HepG2 (cell line): ENCODE data around the gene LTBR. TPM values are rescaled to one million over a fixed set of nuclear protein-coding genes. Genes with fewer than 3 reads are reported as not detected.

Experiments used
- MEF2D ChIP-seq: sonication (generic); formaldehyde crosslinking; IDR thresholded peaks from 2 replicates; pipeline ENCODE4 v1.5.1; 2020; ENCODE audit warnings: mild to moderate bottlenecking, missing genetic modification reagents
- NRL ChIP-seq: sonication (generic); formaldehyde crosslinking; IDR thresholded peaks from 2 replicates; pipeline ENCODE4 v1.5.0; 2020; ENCODE audit warnings: missing genetic modification reagents, mild to moderate bottlenecking, moderate library complexity, borderline replicate concordance
- PHF20 ChIP-seq: sonication (generic); formaldehyde crosslinking; IDR thresholded peaks from 2 replicates; pipeline ENCODE4 v1.5.0; 2020; ENCODE audit warnings: mild to moderate bottlenecking, missing genetic modification reagents
- PRPF4 ChIP-seq: fragments of 200-400 bp; formaldehyde crosslinking; IDR thresholded peaks from 2 replicates; pipeline ENCODE4 v1.6.1; 2016; ENCODE audit warnings: low read length, low read depth; ENCODE audit not compliant: poor library complexity, severe bottlenecking
- RELA ChIP-seq: sonication (generic); formaldehyde crosslinking; IDR thresholded peaks from 2 replicates; pipeline ENCODE4 v1.4.0; 2020; ENCODE audit warnings: missing genetic modification reagents
- SRY ChIP-seq: sonication (generic); formaldehyde crosslinking; IDR thresholded peaks from 2 replicates; pipeline ENCODE4 v1.8.0; 2022; ENCODE audit warnings: mild to moderate bottlenecking, missing genetic modification reagents
- ZFP36L1 ChIP-seq: sonication (generic); formaldehyde crosslinking; IDR thresholded peaks from 2 replicates; pipeline ENCODE4 v1.8.0; 2022; ENCODE audit warnings: mild to moderate bottlenecking, missing genetic modification reagents, moderate library complexity
- polyA plus RNA-seq, 8 experiments: library from polyadenylated mRNA; depleted of rRNA in 3 of 8; stranded (reverse) in 7 of 8; unstranded in 1 of 8; fragments of >200 nt; fragmentation: Illumina TruSeq in 4 of 8; extraction: Trizol in 4 of 8; gene quantifications; 2 replicates each; pipeline versions ENCODE4 v1.2.1 to v1.2.3, GENCODE V29; 2011 to 2016; ENCODE audit warnings: low read depth in 4 of 8, missing spikeins in 1 of 8, mixed read lengths in 1 of 8; ENCODE audit not compliant: insufficient read depth in 1 of 8
- total RNA-seq, 5 experiments: library from RNA; depleted of rRNA; stranded (reverse); fragments of >200 nt; fragmentation: Illumina TruSeq; extraction: Trizol; gene quantifications; 2 replicates each; pipeline ENCODE4 v1.2.3, GENCODE V29; 2016; ENCODE audit warnings: low read depth in 1 of 5
- TF ChIP-seq, protein P1 (sequence below): sonication (generic); formaldehyde crosslinking; IDR thresholded peaks from 2 replicates; pipeline ENCODE4 v1.5.0; 2020; ENCODE audit warnings: mild to moderate bottlenecking, missing genetic modification reagents
- TF ChIP-seq, protein P2 (sequence below): sonication (generic); formaldehyde crosslinking; IDR thresholded peaks from 2 replicates; pipeline ENCODE4 v1.4.0; 2020; ENCODE audit warnings: missing genetic modification reagents
- TF ChIP-seq, protein P3 (sequence below), 2 experiments: fragments of 450-650 bp in 1 of 2; sonication (generic) in 1 of 2; formaldehyde crosslinking in 1 of 2; IDR thresholded peaks; 2 replicates each; pipeline versions ENCODE4 v1.6.1 to v1.8.0; 2016 to 2022; ENCODE audit warnings: antibody characterized with exemption in 1 of 2, mild to moderate bottlenecking in 1 of 2, missing genetic modification reagents in 1 of 2
- TF ChIP-seq, protein P4 (sequence below): sonication (generic); formaldehyde crosslinking; IDR thresholded peaks from 2 replicates; pipeline ENCODE4 v1.5.1; 2020; ENCODE audit warnings: mild to moderate bottlenecking, missing genetic modification reagents, moderate library complexity
- TF ChIP-seq, protein P5 (sequence below): sonication (generic); formaldehyde crosslinking; IDR thresholded peaks from 2 replicates; pipeline ENCODE4 v1.5.1; 2020; ENCODE audit warnings: mild to moderate bottlenecking, moderate library complexity, missing genetic modification reagents

Gene LTBR
- total and polyA plus RNA-seq, 2 of the 13 experiments (the other 11 are each of a cell fraction or from before 2014, with no cell fraction given), result 31.4 to 34.8 TPM

DNA sequence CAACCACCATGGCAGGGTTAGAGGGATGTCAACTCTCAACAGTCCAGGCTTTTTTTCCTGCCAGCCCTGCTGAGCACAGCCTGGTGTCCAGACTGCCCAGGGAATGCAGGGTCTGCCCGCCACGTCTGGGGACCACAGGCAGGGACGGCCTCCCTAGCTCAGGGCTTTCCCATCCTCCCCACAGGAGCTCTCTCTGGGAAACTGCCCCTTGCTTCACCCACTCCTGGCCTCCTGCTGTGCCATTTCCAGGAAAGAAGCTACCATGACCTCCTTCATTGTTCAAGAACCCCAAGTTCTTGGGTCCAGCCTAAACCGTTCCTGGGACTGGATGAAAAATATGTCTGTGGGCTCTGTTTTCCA, 13.4 kb upstream of the LTBR start (continued):
- TF ChIP-seq, protein P1, sequence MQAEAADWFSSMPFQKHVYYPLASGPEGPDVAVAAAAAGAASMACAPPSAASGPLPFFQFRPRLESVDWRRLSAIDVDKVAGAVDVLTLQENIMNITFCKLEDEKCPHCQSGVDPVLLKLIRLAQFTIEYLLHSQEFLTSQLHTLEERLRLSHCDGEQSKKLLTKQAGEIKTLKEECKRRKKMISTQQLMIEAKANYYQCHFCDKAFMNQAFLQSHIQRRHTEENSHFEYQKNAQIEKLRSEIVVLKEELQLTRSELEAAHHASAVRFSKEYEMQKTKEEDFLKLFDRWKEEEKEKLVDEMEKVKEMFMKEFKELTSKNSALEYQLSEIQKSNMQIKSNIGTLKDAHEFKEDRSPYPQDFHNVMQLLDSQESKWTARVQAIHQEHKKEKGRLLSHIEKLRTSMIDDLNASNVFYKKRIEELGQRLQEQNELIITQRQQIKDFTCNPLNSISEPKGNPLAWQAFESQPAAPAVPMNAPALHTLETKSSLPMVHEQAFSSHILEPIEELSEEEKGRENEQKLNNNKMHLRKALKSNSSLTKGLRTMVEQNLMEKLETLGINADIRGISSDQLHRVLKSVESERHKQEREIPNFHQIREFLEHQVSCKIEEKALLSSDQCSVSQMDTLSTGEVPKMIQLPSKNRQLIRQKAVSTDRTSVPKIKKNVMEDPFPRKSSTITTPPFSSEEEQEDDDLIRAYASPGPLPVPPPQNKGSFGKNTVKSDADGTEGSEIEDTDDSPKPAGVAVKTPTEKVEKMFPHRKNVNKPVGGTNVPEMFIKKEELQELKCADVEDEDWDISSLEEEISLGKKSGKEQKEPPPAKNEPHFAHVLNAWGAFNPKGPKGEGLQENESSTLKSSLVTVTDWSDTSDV, result 0 out of 2 replicates have a peak, but pooled peaks have one; percentile 20
- TF ChIP-seq MEF2D (CRISPR knock-in tag), result 0 out of 2 replicates have a peak, but pooled peaks have one; percentile 17
- TF ChIP-seq, protein P2, sequence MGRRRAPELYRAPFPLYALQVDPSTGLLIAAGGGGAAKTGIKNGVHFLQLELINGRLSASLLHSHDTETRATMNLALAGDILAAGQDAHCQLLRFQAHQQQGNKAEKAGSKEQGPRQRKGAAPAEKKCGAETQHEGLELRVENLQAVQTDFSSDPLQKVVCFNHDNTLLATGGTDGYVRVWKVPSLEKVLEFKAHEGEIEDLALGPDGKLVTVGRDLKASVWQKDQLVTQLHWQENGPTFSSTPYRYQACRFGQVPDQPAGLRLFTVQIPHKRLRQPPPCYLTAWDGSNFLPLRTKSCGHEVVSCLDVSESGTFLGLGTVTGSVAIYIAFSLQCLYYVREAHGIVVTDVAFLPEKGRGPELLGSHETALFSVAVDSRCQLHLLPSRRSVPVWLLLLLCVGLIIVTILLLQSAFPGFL (CRISPR knock-in tag), result no peak
- 0 out of 2 replicates have a peak, but pooled peaks have one; percentile 9 for TF ChIP-seq ZFP36L1
- TF ChIP-seq, protein P3, sequence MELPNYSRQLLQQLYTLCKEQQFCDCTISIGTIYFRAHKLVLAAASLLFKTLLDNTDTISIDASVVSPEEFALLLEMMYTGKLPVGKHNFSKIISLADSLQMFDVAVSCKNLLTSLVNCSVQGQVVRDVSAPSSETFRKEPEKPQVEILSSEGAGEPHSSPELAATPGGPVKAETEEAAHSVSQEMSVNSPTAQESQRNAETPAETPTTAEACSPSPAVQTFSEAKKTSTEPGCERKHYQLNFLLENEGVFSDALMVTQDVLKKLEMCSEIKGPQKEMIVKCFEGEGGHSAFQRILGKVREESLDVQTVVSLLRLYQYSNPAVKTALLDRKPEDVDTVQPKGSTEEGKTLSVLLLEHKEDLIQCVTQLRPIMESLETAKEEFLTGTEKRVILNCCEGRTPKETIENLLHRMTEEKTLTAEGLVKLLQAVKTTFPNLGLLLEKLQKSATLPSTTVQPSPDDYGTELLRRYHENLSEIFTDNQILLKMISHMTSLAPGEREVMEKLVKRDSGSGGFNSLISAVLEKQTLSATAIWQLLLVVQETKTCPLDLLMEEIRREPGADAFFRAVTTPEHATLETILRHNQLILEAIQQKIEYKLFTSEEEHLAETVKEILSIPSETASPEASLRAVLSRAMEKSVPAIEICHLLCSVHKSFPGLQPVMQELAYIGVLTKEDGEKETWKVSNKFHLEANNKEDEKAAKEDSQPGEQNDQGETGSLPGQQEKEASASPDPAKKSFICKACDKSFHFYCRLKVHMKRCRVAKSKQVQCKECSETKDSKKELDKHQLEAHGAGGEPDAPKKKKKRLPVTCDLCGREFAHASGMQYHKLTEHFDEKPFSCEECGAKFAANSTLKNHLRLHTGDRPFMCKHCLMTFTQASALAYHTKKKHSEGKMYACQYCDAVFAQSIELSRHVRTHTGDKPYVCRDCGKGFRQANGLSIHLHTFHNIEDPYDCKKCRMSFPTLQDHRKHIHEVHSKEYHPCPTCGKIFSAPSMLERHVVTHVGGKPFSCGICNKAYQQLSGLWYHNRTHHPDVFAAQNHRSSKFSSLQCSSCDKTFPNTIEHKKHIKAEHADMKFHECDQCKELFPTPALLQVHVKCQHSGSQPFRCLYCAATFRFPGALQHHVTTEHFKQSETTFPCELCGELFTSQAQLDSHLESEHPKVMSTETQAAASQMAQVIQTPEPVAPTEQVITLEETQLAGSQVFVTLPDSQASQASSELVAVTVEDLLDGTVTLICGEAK (IDR thresholded peaks at IDR 0.05), result no peak
- TF ChIP-seq, protein P3 (CRISPR knock-in tag; IDR thresholded peaks at IDR 0.05), result 0 out of 2 replicates have a peak, but pooled peaks have one; percentile 50
- peak; percentile 55; the same call in 1 of the 2 replicates for TF ChIP-seq SRY
- TF ChIP-seq PHF20 (CRISPR knock-in tag), result 0 out of 2 replicates have a peak, but pooled peaks have one; percentile 33
- TF ChIP-seq, protein P4, sequence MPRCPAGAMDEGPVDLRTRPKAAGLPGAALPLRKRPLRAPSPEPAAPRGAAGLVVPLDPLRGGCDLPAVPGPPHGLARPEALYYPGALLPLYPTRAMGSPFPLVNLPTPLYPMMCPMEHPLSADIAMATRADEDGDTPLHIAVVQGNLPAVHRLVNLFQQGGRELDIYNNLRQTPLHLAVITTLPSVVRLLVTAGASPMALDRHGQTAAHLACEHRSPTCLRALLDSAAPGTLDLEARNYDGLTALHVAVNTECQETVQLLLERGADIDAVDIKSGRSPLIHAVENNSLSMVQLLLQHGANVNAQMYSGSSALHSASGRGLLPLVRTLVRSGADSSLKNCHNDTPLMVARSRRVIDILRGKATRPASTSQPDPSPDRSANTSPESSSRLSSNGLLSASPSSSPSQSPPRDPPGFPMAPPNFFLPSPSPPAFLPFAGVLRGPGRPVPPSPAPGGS, result peak; percentile 54; the same call in 1 of the 2 replicates
- TF ChIP-seq NRL, result peak; percentile 52; the same call in 1 of the 2 replicates
- TF ChIP-seq, protein P5, sequence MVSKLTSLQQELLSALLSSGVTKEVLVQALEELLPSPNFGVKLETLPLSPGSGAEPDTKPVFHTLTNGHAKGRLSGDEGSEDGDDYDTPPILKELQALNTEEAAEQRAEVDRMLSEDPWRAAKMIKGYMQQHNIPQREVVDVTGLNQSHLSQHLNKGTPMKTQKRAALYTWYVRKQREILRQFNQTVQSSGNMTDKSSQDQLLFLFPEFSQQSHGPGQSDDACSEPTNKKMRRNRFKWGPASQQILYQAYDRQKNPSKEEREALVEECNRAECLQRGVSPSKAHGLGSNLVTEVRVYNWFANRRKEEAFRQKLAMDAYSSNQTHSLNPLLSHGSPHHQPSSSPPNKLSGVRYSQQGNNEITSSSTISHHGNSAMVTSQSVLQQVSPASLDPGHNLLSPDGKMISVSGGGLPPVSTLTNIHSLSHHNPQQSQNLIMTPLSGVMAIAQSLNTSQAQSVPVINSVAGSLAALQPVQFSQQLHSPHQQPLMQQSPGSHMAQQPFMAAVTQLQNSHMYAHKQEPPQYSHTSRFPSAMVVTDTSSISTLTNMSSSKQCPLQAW (CRISPR knock-in tag), result 0 out of 2 replicates have a peak, but pooled peaks have one; percentile 33
- no peak for TF ChIP-seq RELA (CRISPR knock-in tag)
- no peak for TF ChIP-seq PRPF4
